ENCODE data around the gene NFATC4.

DNA sequence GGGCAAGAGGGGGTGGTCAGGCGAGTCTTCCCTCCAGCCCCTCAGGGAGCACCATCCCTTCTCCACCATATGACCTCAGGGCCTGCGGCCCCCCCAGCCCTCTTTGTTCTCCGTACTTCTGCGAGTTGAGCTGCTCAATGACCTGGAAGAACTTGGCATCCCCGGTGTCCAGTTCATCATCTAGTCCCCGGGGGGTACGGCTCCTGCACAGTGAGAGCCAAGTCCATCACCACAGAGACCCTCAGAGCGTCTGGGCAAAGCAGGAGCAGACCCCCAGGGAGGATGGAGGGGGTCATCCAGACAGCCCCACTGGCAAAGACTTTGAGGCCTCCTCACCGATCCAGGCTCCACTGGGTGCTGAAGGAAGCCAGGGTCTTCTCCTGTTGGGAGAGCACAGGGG lies 42.0 kb upstream of the NFATC4 start:
- TF ChIP-seq CTCF (conservative IDR thresholded peaks at IDR 0.05; ENCODE audit: low read depth, low read length): no peak
- no peak for TF ChIP-seq EZH2phosphoT487 (IDR thresholded peaks at IDR 0.05; ENCODE audit: borderline replicate concordance, low read length)
